Measurements from ENCODE around the gene MPHOSPH10.
"Not testable (repeated sequence)": the region's sequence is repeated elsewhere in the genome, so short reads cannot be mapped to it uniquely, and the experiment has no call there.

Gene MPHOSPH10

DNA sequence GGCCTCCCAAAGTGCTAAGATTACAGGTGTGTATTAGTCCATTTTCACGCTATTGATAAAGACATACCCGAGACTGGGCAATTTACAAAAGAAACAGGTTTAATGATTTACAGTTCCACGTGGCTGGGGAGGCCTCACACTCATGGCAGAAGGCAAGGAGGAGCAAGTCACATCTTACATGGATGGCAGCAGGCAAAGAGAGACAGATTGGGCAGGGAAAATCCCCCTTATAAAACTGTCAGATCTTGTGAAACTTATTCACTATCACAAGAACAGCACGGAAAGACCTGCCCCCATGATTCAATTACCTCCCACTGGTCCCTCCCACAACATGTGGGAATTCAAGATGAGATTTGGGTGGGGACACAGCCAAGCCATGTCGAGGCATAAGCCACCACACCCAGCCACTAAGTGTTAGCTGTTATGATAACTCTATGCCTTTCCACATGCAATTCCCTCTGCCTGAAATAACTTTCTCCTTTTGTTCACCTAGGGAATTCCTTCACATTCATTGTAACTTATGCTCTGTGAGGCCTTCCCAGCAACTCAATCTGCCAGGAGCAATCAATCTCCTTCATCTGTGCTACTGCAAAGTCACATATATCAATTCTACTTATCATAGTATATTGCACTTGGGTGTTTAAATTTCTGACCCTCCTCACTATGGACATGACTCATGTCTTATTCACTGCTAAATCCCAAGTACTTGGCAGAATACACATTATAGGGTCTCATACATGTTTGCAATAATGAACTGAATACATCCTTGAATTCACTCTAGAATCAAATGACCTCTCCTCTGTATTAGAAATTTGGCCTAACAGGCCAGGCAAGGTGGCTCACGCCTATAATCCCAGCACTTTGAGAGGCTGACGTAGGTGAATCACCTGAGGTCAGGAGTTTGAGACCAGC, 7.8 kb upstream of the MPHOSPH10 start:
- in situ Hi-C loops (cut with MboI; ENCODE audit: low sequenced_read_pairs), result no loop called here

- in situ Hi-C loops (cut with MboI; ENCODE audit: low sequenced_read_pairs), result no loop called here
Measured at GRCh38 chr2:71125506-71126294, 4.7 kb upstream of the MPHOSPH10 start.

DNA sequence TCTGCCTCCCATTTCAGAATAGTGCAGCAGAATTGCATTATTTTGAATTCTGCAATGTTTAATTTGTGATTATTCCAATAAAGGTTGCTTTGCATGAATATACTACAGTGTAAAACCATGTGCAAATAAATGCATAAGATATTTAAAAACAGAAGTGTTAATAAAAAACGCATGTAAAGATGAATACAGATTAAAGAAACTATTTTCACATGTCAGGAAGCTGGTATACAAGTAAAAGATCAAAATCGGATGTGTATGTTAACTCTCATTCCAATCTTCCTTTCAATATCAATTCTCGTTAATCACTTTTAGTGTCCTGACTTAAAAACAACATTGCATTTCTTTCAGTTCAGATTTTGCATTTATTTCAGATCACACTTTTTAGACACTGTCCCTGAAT, 3.5 kb upstream of the MPHOSPH10 start:
- in situ Hi-C loops (cut with MboI; ENCODE audit: low sequenced_read_pairs), result no loop called here

DNA sequence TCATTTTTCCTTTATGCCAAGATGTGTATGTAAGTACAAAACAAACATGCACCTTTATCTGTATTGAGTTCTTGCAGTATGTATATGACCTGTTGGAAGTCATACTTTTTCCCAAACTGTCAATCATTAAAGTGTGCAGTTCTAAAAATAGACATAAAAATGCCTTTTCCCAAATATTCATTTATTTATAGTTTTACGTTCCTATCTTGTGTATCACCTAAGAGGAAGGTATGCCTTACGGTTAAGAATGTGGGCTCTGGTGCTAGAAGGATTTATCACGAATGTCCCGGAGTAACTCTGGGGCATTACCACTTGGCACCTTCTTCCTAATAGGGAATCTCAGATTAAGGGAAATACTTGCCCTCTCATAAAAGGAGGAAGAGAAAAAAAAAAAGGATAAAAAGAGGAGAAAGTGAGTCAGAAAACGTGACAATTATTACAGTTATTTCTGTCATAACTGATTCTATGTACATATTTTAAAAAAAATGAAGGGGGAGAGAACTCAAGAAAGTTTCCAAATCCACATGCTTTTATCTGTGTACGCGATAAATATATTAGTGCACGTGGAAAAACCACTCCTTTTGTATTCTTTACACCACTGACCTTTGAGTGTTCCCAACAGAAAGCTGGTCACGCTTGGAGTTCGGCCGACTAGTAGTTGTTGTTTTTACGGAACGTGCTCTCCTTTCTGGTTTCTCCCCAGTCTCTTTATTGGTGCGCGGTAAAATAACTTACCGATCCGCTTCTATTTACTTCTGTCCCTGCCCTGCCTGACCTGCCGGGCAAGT, 1.1 kb upstream of the MPHOSPH10 start:
- in situ Hi-C loops (cut with MboI; ENCODE audit: low sequenced_read_pairs), result no loop called here

DNA sequence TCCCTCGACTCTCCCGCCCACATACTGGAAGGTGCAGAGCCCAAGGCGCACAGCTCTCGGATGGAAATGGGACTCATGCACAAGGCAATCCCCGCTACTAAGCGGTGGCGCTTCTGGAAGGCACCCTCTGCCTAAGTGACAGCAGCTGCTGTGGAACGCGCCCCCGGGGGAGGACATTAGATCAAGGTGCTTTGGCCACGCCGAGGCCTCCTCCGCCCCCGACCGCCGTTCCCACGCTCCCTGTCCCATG, 607 bp upstream of the MPHOSPH10 start:
- in situ Hi-C loops (cut with MboI; ENCODE audit: low sequenced_read_pairs), result no loop called here

GRCh38 chr2:71130905-71131244, 441 bp downstream of the MPHOSPH10 start:
- in situ Hi-C loops (cut with MboI; ENCODE audit: low sequenced_read_pairs), result no loop called here

DNA sequence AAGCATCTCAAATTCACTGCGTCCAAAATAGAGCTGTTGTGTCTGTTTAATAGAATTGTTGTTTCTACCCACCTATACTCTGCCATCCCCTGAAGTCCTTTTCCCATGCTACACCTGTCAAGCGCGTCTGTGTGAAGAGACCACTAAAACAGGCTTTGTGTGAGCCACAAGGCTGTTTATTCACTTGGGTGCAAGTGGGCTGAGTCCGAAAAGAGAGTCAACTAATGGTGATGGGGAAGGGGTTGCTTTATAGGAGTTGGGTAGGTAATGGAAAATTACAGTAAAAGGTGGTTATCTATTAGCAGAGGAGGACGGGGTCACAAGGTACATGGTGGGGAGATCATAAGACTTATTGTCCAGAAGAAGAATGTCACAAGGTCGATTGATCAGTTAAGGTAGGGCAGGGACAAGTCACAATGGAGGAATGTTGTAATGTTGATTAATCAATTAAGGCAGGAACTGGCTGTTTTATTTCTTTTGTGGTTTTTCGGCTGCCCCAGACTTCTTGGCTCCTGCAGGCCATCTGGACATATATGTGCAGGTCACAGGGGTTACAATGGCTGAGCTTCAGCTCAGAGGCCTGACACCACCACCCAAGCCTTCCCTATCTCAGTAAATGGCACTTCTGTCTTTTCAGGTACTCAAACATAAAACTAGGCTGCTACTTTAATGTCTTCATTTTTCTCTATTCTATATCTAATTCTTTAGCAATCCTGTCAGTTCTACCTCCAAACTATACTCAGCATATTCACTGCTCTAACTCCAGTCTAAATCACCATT, 1.1 kb downstream of the MPHOSPH10 start:
- in situ Hi-C loops (cut with MboI; ENCODE audit: low sequenced_read_pairs), result not testable (repeated sequence)

- in situ Hi-C loops (cut with MboI; ENCODE audit: low sequenced_read_pairs), result no loop called here
Measured at GRCh38 chr2:71133603-71134002, 3.2 kb downstream of the MPHOSPH10 start.

DNA sequence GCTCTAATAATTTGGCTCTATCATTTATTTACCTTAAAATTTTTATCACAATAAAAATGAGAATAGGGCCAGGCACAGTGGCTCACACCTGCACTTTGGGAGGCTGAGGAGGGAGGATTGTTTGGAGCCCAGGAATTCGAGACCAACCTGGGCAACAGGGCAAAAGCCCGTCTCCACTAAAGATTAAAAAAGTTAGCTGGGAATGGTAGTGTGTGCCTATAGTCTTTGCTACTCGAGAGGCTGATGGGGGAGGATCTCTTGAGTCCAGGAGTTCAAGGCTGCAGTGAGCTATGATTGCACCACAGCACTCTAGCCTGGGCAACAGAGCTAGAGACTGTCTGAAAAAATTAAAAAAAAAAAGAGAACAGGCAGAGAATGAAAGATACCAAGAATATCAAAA, 5.7 kb downstream of the MPHOSPH10 start:
- in situ Hi-C loops (cut with MboI; ENCODE audit: low sequenced_read_pairs), result no loop called here

DNA sequence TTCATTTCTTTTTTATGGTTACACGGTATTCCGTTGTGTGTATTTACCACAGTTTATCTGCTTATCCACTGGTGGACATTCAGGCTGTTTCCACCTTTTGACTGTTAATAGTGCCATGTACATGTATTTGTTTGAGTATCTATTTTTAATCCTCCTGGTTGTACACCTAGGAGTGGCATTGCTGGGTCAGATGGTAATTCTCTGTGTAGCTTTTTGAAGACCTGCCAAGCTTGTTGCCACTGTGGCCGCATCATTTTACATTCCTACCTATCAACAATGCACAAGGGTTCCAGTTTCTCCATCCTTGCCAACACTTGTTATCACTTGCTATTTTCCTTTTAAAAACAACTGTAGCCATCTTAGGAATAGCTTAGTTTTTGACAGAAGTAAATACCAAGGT, 13.3 kb downstream of the MPHOSPH10 start:
- in situ Hi-C loops (cut with MboI; ENCODE audit: low sequenced_read_pairs), result no loop called here

DNA sequence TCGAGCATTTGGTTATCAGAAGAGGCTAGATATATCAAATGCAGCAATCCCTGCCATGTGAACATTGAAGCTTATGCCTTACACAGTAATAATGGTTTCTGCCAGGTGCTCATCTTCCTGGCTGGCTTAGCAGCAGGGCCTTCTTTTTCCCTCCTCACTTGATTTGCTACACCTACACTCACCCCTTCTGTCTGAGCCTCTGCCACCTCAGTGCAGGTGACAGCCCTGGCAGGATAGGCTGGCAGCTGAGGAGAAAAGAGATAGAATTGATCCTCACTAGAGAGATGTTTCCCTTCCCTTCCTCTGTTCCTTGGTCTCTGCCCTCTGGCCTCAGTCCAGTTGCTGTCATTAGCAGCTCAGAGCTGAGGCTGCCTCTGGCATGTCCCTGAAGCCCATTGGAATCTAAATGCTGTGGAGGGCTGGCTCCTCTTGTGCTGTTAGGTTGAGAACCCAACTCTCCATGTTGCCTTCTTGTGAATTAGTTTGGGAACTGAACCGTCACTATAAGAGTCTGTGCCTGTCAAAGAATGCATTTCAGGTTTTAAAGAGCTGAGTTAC, 18.2 kb downstream of the MPHOSPH10 start:
- in situ Hi-C loops (cut with MboI; ENCODE audit: low sequenced_read_pairs), result no loop called here

GRCh38 chr2:71150082-71150816, 19.8 kb downstream of the MPHOSPH10 start:
- in situ Hi-C loops (cut with MboI; ENCODE audit: low sequenced_read_pairs), result no loop called here

DNA sequence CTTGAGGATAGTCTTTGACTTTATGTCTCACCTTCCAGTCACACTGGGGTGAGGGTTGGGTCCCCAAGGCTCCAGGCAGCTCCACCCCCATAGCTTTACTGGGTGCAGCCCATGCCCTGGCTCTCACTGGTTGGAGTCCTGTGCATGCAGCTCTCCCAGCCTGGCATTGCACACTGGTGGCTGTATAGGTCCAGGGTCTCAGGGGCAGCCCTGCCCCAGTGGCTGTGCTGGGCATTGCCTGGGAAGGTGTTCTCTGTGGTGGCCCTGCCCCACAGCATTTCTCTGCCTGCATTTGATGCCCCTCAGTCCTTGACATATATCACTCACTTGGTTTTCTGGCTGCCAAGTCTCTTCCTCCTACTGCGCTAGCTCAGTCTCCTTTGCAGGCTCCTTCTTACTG, 21.2 kb downstream of the MPHOSPH10 start:
- in situ Hi-C loops (cut with MboI; ENCODE audit: low sequenced_read_pairs), result no loop called here

- in situ Hi-C loops (cut with MboI; ENCODE audit: low sequenced_read_pairs), result no loop called here
Measured at GRCh38 chr2:71153585-71154224, 23.3 kb downstream of the MPHOSPH10 start.

DNA sequence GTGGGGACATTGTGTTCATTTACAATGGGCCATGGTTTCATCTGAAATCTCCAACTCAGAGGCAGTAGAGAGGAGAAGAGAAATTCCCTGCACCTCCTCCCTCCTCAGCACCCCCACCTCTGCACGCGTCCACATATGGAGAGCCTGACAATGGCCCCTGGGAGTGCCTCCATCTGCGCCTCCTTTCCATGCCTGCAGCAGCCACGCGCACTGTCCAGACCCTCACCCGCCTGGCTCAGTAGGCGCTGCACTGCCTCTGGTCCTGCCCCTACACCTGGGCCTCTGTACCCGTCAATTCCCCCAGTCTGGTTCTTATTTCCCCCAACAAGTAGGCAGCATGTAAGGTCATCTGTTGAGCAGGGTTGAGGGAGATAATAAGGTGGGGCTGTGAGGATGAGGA, 23.8 kb downstream of the MPHOSPH10 start:
- in situ Hi-C loops (cut with MboI; ENCODE audit: low sequenced_read_pairs), result no loop called here

DNA sequence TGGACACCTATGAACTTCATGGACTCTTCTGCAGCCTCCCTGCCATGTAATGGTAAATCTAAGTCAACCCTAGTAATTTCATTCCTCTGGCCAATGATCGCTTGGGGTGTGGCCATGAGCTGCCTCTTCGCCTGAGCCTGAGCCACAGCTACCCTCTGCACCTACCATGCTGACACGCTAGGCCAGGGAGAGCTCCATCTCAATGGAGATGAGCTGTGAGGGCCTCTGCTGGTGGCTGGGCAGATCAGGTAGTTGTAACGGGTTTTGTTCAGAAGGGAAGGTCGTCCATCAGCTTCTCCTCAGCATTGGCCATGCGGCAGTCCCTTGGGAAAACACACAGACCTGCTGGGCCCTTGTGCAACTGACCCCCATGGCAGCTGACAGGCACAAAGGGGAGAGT, 24.4 kb downstream of the MPHOSPH10 start:
- in situ Hi-C loops (cut with MboI; ENCODE audit: low sequenced_read_pairs), result no loop called here

DNA sequence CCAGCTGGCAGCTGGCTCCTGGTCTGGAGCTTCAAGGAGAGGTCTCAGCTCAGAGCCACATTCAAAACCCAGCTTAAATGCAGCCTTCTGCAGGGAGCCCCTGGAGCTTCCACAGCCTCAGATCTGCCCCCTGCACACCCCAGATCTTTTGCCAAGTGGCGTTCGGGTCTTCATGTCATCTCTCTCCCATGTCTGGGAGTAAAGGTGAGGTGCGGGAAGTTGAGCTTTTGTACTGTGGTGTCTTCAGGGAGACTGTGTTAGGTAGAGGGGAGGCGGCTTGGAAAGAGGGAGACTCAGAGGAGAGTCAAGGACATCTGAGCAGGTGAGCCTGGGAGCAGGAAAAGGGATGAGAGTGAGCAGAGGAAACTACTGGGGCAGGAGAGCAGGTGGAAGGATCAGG, 25.4 kb downstream of the MPHOSPH10 start:
- in situ Hi-C loops (cut with MboI; ENCODE audit: low sequenced_read_pairs), result no loop called here

GRCh38 chr2:71156573-71156972, 26.1 kb downstream of the MPHOSPH10 start:
- in situ Hi-C loops (cut with MboI; ENCODE audit: low sequenced_read_pairs), result no loop called here

- in situ Hi-C loops (cut with MboI; ENCODE audit: low sequenced_read_pairs), result no loop called here
Measured at GRCh38 chr2:71157124-71157793, 26.8 kb downstream of the MPHOSPH10 start.

All from HL-60/S4 treated with phorbol 12-myristate 13-acetate at 8.2 ng/mL for 4 days and 3 days (cell line).